Muscle layer of duodenum (tissue), 2 donors: ENCODE results near the gene ARHGEF6.

ENCODE experiments used
- H3K27ac ChIP-seq: one replicate; pipeline ENCODE4 v1.7.0; 2013; ENCODE audit warnings: mild to moderate bottlenecking, low read length
- H3K27me3 ChIP-seq: one replicate; pipeline ENCODE4 v1.7.0; 2013; ENCODE audit warnings: low read depth, mild to moderate bottlenecking, control low read depth, low read length
- H3K36me3 ChIP-seq, 2 donors: one replicate each; pipeline ENCODE4 v1.7.0; 2013; ENCODE audit warnings: low read length in 2 of 2, control low read depth in 1 of 2, mild to moderate bottlenecking in 1 of 2; ENCODE audit not compliant: insufficient read depth in 2 of 2, control insufficient read depth in 1 of 2
- H3K4me1 ChIP-seq, 2 donors: one replicate each; pipeline ENCODE4 v1.7.0; 2013; ENCODE audit warnings: low read length in 2 of 2, mild to moderate bottlenecking in 2 of 2, control low read depth in 1 of 2, moderate library complexity in 1 of 2; ENCODE audit not compliant: insufficient read depth in 2 of 2, control insufficient read depth in 1 of 2
- H3K4me3 ChIP-seq, 2 donors: one replicate each; pipeline ENCODE4 v1.7.0; 2013; ENCODE audit warnings: low read length in 2 of 2, low read depth in 1 of 2, mild to moderate bottlenecking in 1 of 2
- H3K9me3 ChIP-seq, 2 donors: one replicate each; pipeline ENCODE4 v1.7.0; 2013; ENCODE audit warnings: low read length in 2 of 2, control low read depth in 1 of 2, mild to moderate bottlenecking in 1 of 2; ENCODE audit not compliant: control insufficient read depth in 1 of 2
- donor health status: healthy.

Gene ARHGEF6

GRCh38 chrX:136660896-136661295, 119.8 kb downstream of the ARHGEF6 start:
- Histone ChIP-seq H3K9me3 (no peaks in the 10 kb centered on the region), H3K27ac (no peak overlapping the region), H3K4me3 (no peak overlapping the region), H3K36me3 (peaks cover 4 to 15% of the 10 kb centered on the region in 2 donors), H3K27me3 (no peaks in the 10 kb centered on the region), H3K4me1 (no peaks in the 10 kb centered on the region)

DNA sequence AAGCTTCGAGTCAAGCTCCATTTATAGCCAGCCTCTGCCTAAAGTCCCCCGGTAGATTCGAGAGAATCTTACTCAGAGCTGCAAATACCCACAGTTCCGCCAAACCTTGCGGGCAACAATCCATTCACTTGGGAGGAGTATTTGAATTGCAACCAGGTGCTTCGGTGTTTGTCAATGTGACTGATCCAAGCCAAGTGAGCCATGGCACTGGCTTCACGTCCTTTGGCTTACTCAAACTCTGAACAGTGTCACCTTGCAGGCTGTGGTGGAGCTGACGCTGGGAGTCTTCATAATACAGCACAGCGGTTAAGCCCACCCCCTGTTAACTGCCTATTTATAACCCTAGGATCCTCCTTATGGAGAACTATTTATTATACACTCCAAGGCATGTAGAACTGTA, 121.6 kb downstream of the ARHGEF6 start:
- Histone ChIP-seq H3K36me3 (no peaks in the 10 kb centered on the region), H3K9me3 (no peaks in the 10 kb centered on the region), H3K4me3 (no peak overlapping the region), H3K27ac (no peak overlapping the region), H3K4me1 (no peaks in the 10 kb centered on the region), H3K27me3 (no peaks in the 10 kb centered on the region)

GRCh38 chrX:136658151-136658550, 122.6 kb downstream of the ARHGEF6 start:
- H3K27ac ChIP-seq = no peak overlapping the region
- no peaks in the 10 kb centered on the region for H3K36me3 ChIP-seq
- no peaks in the 10 kb centered on the region for H3K4me1 ChIP-seq
- no peaks in the 10 kb centered on the region for H3K27me3 ChIP-seq
- no peak overlapping the region for H3K4me3 ChIP-seq
- H3K9me3 ChIP-seq = no peaks in the 10 kb centered on the region

DNA sequence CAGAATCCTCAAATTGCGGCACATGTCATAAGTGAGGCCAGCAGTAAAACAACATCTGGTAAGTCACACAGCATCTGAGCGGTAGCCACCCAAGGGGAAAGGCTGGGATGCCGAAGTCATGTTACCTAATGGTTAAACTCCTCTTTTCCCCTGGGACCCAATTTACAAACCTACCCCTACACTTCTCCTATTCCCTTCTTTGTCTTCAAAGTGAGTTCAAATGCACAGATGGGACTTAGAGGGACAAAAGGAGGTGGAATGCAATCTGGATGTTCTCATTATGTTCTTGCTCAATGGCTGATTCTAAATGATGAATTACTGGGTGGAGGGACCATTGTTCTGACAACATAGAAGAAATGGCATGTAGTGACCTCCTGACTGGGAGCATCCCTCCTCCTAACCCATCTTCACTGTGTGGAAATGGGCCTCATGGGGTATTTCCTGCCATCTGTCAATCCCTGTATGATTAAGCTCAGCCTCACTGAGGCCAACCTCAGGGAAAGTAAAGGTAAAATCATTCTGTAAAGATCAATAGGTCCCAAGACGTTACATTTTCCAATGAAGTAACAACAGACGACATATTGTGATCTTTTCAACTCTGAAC, 124.3 kb downstream of the ARHGEF6 start:
- Histone ChIP-seq H3K9me3 (no peaks in the 10 kb centered on the region), H3K4me3 (no peak overlapping the region), H3K27ac (no peak overlapping the region), H3K36me3 (no peaks in the 10 kb centered on the region), H3K4me1 (no peaks in the 10 kb centered on the region), H3K27me3 (no peaks in the 10 kb centered on the region)

DNA sequence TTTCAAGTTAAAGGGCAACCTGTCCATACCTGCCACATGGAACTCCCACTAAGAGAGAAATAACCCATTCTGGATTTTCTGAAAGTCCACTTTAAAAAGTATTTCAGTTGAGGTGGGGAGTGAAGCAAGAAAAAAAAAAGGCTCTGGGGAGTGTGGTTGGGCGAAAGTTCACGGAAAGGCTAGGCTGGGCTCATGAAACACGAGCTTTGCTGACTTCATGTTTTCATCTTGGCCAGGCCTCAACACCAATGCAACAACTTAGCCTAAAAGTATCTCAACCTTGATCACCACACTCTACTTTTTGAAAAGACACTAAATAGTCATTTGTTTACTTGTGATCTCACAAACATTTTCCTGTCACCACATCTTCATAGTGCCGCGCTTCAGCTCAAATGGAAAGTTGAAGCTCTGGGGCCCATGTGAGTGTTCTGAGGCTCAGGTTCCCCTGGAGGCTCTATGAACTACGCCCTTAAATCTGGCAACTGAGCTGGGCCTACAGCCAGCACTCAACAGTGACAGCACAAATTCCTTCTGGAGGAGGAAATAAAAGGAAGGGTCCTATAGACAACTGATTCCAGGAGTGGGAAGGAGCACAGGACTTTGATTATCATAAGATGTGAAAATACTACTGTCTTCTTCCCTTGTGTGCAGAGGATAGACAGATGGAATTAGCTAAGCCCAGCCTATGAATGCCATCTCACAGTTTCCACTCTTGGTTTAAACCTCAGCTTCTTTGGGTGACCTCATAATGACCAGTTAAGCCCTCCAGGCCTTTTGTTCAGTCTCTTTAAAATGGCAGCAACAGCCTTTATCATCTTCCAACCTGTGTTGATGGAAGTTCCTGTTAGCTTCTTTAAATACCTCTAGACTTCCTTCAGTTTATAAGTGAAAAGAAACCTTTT, 127.7 kb downstream of the ARHGEF6 start:
- H3K27ac ChIP-seq = no peak overlapping the region

DNA sequence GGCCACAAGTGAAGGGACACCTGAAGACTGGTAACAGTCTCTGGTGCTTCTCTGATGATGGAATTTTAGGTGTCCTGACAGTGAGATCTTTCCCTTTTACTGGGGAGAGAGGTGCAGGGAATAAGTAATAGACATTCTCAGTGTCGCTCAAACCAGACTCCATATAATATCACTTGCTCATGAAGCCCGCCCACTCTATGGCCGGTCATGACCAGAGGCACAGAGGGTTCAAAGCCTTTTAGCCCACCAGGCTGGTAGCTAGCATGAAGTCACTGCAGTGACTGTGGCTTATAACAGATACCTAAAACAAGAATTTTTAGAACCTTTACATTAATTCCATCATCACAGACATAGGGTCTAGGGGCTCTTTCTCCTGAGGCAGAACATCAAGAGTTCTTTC, 129.9 kb downstream of the ARHGEF6 start:
- Histone ChIP-seq H3K36me3 (no peaks in the 10 kb centered on the region), H3K4me1 (no peaks in the 10 kb centered on the region), H3K27me3 (no peaks in the 10 kb centered on the region), H3K9me3 (no peaks in the 10 kb centered on the region), H3K4me3 (no peak overlapping the region), H3K27ac (no peak overlapping the region)

More for the DNA sequence above, 127.7 kb downstream of the ARHGEF6 start:
- H3K36me3 ChIP-seq = no peaks in the 10 kb centered on the region
- H3K27me3 ChIP-seq = no peaks in the 10 kb centered on the region
- H3K4me1 ChIP-seq = no peaks in the 10 kb centered on the region
- no peak overlapping the region for H3K4me3 ChIP-seq
- no peaks in the 10 kb centered on the region for H3K9me3 ChIP-seq

- no peak within 1 kb of the TSS for H3K27ac ChIP-seq
- H3K4me3 ChIP-seq = no peak within 1 kb of the TSS
- H3K9me3 ChIP-seq = no peaks in the 10 kb centered on the region
- no peaks in the 10 kb centered on the region for H3K27me3 ChIP-seq
- no peaks in the 10 kb centered on the region for H3K4me1 ChIP-seq
- H3K36me3 ChIP-seq = no peaks in the 10 kb centered on the region
Observed at GRCh38 chrX:136647677-136648360, 132.9 kb downstream of the ARHGEF6 start, which contains the start of gene CD40LG. CD40LG (plus strand) TSS chrX:136648158; CDS start chrX:136648249, 91 bp downstream.

DNA sequence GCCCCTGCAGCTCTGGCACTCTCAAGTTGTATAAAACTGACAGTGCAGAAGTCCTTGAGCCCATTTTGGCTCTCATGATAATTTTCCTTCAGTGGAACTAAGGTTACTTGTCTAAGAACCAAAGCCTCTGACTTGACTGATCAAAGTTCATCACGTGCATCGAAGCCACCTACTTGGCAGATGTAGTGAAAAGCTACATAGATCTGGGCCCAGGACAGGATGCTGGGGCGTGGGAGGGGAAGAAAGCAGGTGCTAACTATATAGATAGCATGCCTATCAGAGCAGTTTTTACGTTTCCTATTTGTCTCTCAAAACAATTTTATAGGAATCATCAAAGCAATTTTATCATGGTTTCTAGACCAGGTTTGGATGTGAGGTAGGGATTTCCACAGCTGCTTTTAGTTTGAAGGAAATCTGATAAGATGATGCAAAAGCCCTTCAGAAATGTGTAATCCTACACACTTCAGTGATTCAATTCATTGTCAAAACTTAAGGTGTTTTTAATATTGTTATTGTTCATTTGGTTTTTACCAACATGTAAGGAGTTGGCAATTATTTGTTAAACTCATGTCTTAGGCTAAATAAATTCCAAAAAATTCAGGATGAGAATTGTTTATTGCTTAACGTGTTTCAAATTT, 134.0 kb downstream of the ARHGEF6 start:
- no peak overlapping the region for H3K4me3 ChIP-seq
- no peaks in the 10 kb centered on the region for H3K36me3 ChIP-seq
- H3K27ac ChIP-seq = no peak overlapping the region
- no peaks in the 10 kb centered on the region for H3K27me3 ChIP-seq
- no peaks in the 10 kb centered on the region for H3K4me1 ChIP-seq
- H3K9me3 ChIP-seq = no peaks in the 10 kb centered on the region

GRCh38 chrX:136643243-136643642, 137.5 kb downstream of the ARHGEF6 start:
- no peak overlapping the region for H3K4me3 ChIP-seq
- no peaks in the 10 kb centered on the region for H3K27me3 ChIP-seq
- no peaks in the 10 kb centered on the region for H3K9me3 ChIP-seq
- H3K36me3 ChIP-seq = no peaks in the 10 kb centered on the region
- H3K27ac ChIP-seq = no peak overlapping the region
- no peaks in the 10 kb centered on the region for H3K4me1 ChIP-seq

GRCh38 chrX:136639506-136640176, 141.1 kb downstream of the ARHGEF6 start:
- no peaks in the 10 kb centered on the region for H3K4me1 ChIP-seq
- H3K27ac ChIP-seq = no peak overlapping the region
- H3K36me3 ChIP-seq = no peaks in the 10 kb centered on the region
- H3K4me3 ChIP-seq = no peak overlapping the region
- no peaks in the 10 kb centered on the region for H3K9me3 ChIP-seq
- H3K27me3 ChIP-seq = no peaks in the 10 kb centered on the region
